HuH-7.5 (cell line): ENCODE data around the gene NTM.

Source experiments
- DNase-seq: peaks from one replicate; pipeline ENCODE4 v3.0.0; 2011; ENCODE audit warnings: low spot score

The NTM gene

DNA sequence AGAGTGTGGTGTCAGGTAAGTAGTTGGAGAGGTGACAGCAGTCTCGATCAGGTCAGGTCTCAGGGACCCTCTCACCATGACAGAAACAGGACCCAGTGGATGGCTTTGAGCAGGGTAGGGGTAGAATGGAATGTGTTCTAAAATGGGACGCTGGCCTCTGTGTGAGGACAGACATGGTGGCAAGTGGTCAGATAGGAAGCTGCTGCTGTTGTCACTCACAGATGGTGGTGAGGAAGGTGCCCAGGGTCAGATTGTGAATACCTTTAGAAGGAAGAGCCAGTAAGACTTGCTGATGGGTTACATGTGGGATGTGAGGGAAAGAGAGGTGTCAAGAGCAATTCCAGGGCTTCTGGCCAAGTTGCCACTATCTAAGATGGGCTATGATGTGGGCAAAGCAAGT is 596.3 kb downstream of the NTM start:
- no peak for DNase-seq

DNA sequence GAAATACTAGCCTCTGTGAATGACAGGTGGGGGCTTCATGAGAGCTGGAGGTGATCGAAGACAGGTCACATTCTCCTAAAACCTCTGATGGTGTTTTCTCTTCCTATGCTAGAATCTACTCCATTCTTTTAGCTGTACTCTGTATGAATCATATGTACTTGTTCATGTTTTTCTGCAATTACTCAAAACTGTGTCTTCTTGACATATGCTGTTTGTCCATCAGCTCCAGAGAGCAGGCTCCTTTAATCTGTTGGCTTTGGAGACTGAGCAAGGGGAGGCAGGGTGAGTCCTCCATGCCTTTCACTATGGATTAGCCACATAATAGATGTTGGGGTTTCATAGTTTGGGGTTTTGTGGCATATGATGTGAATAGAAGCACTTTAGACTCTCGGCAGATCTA is 598.8 kb downstream of the NTM start:
- no peak for DNase-seq

DNA sequence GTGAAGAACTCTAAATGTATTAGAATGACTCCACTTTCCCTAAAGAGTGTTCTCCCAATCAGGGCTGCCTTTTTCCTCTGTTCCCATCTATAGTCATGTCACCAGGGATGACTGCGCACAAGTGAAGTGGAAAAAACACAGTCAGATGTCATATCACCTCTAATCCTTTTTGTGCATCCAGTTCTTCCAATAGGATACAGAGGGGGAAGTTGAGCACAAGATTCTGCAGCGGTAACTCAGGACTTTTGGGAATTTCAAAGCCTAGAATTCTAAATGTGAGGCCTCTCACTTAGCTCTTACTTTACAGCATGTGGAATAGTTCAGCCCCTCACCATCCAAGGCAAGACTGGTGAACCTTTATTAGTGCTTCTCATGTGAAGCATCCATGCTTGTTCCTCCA is 602.6 kb downstream of the NTM start:
- no peak for DNase-seq

DNA sequence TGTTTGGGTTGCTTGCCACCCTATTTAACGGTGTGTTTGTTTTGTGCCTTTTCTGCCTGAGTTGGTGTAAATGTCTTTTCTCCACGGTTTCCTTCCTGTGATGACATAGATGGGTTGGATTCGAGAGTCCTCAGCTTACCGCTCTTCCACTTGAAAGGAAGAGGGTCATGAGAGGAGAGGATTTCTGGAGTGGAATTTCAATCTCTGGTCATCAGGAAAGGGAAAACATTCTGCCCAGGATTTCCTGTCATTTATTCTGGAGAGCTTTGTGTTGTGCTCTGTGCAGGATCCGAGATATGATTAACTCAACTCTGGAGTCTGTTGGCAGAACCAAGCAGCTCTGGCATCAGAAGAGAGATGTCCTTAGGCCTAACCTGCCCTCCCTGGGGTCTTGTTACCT is 605.2 kb downstream of the NTM start:
- no peak for DNase-seq

DNA sequence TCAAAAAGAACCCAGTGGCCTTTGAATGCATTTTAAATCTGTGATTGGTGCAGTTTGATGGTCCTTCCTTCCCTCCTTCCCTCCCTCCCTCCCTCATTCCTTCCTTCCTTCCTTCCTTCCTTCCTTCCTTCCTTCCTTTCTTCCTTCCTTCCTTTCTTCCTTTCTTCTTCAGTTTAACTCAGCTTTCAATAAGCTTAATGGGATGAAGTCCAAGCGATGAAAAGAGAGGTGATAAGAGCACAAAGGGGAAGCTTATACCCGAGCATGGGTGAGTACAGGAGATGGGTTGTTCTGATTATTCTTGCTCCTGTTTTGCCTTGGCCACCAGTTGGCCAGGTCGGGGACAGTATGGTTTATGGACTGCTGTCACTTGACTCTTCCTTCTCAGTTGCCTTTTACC is 605.6 kb downstream of the NTM start:
- DNase-seq = no peak

DNA sequence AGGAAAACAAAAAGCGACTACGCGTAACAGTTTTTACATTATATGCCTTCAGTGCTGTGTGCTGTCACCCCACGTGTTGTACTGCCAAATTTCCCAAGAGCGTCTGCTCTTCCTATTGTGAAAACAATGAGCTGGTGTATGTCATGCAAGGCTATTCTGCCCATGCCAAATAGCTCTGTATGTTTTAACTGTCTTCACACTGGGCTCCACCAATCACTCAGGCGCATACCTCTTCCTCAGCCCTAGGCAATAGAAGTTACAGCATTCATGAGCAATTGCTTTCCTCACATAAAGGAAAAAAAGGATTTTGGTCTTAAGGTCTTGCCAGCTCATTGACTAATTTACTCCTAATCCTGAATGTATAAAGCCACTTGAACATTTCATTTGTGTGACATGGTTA is 606.8 kb downstream of the NTM start:
- no peak for DNase-seq

DNA sequence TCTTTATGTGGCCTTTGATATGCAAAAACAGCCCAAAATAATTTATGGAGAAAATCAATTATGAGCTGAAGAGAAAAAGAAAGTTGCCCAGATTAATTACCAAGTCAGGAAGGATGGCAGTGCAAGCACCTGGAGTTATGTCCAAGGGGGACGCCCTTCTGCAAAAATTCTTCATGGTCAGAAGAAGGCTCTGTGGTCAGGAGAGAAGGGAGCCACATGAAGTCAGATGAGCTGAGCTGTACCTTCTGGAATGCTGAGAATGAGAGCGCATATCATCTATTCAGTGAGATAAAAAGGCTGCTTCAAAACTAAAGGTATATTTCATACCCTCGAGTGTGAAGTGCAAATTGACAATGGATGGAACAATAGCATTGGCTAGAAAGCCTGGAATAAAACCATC is 607.4 kb downstream of the NTM start:
- no peak for DNase-seq

DNA sequence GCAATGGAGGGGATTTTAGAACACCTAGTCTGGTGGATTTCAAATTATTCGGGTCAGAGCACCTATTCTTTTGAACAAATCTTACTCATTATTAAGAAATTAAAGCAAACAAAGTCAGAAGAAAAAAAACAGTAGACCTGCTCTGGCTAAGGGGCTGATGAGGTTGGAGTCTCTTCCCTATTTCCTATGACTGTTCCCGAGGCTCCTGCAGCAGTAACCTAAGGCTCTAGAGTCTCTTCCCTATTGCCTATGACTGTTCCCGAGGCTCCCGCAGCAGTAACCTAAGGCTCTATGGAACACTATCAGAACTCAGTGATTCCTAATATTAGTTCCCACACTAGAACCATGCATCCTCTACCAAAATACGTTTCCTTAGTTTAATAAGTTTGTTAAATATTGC is 607.9 kb downstream of the NTM start:
- no peak for DNase-seq

DNA sequence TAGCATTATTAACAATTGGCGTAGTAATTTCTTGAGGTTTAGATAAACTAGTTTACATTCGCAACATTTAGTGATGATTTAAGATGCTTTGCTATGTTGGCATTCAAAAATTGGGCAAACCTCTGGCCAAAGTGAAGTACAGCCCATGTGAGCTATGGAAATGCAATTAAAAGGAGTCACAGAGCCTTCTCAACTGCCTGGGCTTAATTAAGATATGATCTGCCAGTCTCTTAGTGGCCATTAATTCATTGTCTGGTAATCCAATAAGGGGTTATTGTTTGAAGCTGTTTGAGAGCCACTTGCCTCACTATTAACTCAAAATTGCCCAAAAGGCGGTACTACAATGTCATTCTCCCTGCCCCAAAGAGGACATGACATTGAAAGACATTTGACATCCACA is 608.9 kb downstream of the NTM start:
- no peak for DNase-seq

DNA sequence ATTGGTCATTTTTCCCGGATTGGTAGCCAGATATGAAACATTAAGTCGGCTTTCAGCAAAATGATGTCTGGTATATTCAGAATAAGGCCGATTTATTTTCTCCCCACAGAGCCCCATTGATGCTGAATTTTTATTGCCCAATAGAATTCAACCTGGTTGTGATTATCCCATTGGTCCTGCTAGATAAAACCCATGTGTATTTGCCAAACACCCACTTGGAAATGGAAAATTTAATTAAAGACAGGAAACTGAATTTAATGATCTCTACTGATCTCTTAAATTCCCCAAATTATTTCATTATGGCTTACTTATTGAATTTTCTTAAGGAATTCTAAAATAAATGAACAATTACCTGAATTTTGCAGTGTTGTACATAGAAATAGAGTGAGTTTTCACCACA is 609.8 kb downstream of the NTM start:
- no peak for DNase-seq

DNA sequence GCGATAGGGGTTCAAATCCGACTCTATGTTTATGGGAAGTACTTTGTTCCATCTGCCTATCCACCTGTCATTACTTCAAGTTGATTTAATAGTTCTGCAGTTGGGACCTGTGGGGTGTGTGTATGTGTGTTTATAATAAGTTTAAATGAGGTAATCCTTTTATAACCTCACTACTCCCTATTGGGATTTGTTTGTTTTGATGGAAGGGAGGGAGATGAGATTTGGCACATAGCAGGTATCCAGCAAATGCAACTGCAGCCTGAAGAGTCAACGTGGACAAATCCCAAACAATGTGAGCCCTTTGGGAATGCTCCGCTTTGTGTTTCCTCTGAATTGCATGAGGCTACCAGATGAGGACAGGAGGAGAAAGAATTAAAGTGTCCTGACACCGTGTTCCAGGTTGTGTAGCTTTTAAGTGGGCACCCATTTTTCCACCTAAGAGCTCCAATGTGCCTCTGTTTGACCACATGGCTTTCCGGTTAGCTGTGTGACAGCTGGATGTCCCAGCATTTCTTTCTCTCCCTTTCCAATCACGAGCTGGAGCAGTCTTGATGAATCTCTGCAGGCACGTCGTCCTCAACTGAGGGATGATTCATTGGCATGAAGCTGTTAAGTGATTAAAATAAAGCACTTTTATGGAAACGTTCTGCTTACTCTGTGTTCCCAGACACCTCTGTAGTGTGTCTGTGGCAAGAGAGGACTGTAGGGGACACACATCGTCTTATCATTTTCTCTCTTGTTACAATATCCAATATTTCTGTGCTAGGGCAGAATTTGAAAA is 610.7 kb downstream of the NTM start:
- DNase-seq = no peak

DNA sequence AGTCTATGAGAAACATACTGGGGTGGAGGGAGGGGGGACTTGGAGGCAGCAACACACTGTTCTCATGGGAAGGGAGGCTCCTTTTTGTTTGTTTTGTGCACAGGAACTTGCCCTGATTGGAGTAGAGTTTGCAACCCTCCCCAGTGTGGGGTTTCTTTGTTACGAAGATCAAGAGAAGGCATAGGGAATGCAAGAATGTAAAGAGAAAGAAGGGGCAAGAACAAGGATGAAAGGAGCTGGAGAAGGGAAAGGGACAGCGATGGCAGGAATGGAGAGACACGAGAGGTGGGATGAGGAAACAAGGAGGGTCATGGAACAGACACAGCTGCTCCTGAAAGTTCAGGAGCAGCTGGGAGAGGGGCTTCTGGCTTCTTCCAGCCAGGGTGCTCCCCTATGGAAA is 611.7 kb downstream of the NTM start:
- no peak for DNase-seq

DNA sequence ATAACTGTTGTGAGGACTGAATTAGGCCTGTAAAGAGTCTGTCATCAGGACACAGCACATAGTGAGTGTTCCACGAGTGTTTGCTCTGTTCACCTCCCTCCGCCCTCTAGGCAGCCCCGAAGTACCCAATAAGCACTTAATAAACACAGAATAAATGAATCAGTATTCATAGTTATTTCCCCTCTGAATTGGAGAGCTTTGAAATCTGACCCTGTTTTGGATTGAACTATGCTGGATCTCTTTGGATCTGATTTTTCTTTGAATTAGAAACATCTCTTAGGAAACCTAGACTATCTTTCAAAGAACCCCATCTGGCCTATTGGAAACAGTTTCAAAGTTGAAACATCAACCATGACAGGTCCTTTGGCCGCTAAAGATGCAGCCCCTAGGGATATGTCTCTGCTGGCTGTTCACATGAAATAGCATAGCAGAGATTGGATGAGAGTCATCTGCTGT is 615.5 kb downstream of the NTM start:
- DNase-seq = no peak

DNA sequence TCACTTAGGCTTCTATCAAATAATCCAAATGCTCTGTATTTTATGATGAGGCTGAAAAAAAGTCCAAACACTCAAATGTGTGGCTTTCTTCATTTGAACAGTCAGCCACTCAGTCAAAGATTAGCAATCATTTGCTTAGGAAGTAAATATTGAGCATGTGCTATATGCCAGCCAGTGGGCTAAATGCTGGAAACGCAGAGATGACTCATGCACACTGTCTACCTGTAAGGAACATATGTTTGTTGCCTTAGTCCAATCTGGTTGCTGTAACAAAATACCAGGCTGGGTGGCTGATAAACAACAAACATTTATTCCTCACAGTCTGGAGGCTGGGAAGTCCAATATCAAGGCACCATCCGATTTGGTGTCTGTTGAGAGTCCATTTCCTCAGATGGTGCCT is 617.3 kb downstream of the NTM start:
- no peak for DNase-seq

DNA sequence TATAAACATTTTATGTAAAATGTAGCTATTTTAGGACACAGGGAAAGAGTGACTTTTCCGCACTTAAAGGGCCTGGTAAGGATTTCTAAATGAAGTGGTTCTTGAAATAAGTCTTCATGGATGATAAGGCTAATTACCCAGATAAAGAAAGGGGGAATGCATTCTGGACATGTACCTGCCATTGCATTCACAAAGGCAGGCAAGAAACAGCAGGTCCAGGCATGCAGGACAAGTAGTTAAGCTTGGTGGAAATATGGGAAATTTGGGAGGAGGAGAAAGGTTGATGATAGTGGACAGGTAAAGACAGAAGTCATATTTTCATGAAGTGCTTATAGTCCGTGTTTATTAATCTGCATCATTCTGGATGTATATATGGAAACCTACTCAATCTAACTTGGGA is 621.2 kb downstream of the NTM start:
- no peak for DNase-seq

DNA sequence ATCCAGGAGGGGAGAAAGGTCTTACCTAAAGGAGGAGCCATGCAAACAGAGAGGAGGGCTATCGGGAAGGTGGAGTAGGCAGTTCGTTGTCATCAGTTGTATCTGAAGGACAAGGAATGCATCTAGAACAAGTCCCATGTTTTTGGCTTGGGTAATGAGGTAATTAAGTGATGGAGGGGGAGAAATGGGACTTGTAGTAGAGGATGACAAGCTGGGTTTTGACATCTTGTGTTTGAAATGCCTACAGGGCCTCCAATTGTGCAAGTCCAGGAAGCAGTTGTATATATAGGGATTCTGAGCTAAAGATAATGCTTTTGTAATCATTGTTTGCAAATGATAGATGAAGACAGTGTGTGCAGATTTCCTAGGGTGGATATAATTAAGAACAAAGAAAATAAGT is 622.8 kb downstream of the NTM start:
- no peak for DNase-seq

DNA sequence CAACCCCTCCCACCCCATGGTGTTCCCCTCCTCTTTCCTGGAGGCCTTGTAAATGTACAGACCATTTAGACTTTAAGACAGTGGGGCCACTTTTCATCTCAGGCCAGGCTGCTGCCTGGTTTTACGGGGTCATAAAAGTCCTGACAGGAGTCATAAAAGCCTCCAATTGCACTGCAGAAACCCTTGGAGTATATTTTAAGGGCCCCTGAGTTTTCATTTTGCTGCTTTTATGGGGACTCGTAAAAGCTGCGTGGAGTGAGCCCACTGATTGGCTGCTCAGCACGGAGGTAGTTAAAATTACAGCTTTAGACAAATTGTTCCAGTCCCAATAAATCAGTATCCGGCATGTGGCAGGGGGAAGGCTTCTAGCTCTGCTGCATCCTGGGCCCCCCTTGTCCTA is 627.6 kb downstream of the NTM start:
- no peak for DNase-seq

DNA sequence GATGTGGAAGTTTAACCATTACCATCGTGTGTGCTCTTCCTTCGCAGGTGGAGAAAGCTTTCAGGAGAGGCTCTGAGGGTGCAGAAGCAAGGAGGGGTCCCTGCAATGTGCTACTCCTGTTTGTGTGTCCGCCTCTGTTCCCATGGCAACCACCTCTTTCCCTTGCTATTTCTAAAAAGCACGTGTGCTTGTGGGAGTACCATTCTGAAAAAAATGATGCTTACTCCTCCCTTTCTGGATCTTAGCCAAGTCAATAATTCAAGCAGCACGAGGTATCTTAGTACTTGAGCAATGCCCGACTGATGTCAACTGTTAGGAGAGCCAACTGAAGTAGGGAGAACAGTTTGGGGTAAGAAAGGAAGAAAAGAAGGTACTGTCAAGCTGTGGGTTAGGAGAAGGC is 628.7 kb downstream of the NTM start:
- DNase-seq = no peak

DNA sequence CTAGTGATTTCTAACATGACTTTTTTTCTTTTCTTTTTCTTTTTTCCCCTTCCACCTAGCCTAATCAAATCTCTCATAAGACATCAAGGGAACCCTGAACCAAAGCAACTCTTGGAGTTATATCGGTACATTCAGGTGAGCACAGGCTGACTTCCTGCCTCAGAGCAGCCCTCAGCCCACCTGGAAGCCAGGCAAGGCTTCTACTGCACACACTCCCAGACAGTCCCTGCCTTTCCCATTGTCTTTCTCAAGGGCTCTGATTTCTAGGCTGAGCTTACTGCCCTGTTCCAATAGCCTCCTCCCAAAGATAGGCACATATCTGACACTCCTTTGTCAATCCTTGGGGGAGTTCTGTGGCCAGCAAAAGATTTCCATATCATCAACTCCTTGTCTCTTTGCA is 629.5 kb downstream of the NTM start:
- no peak for DNase-seq

DNA sequence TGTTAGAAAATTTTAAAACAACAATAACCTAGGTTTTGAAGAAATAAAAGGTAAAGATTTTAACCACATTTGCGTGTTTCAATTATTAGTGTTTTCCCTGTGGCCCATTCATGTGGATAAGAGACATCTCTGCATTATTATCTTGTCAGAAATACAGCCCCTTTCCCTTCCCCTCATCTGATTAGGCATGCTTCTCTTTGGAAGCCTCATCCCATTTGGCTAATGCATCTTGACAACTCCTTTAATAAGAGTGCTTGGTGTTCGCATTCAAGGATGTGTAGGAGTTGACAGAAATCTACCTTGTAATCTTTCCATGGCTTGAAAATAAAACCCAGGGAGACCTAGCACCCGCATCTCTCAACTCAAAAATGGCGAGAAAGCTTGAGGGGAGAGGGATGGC is 635.5 kb downstream of the NTM start:
- DNase-seq = no peak

DNA sequence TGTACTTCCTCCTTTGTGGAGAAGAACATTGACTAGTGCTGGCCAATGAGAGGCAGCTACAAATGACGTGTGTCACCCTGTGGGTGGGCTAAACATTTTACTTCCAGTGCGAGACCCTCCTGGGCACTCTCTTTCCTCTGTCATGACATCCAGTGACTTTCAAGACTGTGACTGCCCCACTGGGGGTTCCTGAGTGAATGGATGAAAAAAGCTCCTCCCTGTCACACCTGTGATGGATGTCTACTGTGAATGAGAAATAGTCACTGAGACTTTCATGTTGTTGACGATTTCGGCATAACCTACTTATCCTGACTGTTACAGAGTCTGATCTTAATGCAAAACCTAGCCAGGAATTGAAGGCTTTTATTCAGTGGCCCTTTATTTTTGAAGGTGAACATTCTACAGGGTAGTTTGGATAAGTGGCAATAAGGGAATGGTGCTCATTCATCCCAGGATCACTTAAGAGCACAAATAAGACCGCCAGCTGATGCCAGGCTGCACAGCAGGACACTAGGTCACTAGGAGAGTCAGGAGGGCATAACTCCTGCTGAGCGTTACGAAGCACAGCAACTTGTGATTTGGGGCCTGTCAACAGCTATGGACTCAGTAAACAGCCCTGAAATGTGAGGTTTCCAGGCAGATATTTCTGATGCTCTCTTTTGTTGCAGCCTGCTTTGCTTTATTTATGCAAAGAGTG is 636.6 kb downstream of the NTM start:
- DNase-seq = no peak

DNA sequence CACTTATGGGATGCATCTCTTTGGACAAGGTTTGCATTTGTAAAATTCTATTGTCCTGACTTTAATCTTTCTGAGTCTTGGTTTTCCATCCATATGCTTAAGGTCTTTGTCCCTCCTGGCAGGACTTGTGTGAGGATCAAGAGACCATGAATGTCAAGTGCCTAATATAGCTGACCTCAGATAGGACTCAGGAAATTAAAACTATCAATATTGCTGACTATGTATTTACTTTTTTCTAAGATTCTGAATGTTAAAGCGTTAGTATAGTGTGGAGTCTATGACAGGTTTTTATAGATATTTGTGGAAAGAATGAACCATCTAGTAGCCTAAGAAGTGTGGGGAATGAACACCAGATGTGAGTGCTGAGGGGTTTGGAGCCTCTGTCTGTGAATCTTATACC is 637.8 kb downstream of the NTM start:
- DNase-seq = no peak

DNA sequence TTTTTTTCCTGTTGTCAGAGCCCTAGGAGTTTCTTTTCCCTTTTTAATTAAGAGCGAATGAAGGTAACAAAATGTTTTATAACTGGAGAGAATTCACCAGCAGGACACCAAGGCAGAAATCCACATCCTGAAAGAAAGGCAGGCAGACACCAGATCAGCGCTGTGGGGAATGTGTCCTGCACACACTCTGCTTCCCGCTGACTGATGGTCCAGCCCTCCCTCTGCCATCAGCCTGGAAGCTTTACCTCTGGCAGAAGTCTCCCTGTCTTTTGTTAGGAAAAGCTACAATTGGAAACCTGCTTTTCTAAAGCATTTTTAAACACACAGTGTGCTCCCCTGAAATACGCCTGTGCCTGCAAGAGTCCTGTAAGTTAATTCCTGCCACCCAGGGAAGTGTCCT is 638.5 kb downstream of the NTM start:
- DNase-seq = no peak

DNA sequence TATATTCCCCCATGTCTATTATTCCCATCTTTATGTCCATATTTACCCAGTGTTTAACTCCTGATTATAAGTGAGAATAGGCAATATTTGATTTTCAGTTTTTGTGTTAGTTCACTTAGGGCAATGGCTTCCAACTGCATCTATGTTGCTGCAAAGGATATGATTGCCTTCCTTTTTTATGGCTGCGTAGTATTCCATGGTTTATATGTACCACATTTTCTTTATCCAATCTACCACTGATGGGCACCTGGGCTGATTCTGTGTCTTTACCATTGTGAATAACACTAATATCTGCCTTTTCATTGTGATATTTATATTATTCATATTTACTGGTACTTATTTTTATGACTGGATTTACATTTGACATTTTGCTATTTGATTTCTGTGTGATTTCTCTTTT is 649.6 kb downstream of the NTM start:
- no peak for DNase-seq
